ENCODE measurements around the gene RPRD1B.
"Not testable (repeated sequence)": the region's sequence is repeated elsewhere in the genome, so short reads cannot be mapped to it uniquely, and the experiment has no call there.

RPRD1B gene

DNA sequence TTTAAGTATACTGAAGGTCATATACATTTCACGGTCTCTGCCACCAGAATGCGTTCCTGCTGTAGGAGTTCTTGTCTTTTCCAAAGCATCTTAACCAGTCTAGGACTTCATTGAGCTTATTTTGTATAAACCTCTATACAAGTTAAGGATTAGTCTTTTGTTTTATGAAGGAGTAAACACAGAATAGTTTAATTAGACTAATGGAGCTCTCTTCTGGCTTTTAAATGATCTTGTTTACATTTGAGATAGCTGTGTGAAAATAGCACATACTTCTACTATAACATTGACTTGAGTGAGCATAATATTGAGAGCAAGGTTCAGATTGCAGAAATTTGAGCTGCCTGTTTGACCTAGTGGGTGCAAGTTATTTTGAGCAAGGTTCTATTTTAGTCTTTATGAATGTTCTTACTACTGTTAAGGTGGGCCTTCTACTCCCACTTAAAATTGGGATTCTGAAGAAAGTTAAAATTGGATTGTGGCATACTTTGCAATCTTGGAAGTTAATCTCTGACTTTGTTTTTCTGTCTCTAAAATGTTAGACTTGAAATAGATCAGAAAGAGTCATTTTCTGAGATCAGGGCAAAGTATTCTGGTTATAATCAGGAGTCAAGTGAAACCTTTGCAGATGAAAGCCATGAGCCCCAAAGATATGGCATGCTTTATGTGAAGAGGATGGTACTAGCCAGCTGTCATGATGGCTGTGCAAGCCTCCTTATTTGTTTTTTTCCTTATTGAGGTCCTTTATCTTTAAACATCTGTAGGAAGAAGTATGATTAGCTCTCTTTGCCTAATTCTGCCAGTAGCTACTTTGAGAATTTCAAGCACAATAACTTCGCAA, 41.8 kb downstream of the RPRD1B start:
- no peak for DNase-seq

DNA sequence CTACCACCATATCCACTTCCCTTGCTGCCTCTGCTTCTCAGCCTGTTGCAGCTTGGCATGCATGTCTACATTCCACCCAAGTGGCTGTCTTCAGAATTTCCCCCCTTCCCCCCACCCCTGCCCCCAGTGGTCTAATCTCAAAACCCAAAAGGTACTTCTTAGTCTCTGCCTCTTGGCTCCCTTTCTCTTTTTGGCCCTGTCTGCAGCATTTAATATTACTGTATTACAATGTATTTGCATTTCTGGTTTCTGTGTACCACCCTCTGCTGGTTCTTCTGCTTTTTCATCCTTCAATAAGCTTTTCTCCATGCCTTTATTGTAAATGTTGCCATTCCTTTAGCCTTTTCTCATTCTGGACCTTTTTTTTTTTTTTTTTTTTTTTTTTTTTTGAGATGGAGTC, 43.0 kb downstream of the RPRD1B start:
- DNase-seq: no peak

DNA sequence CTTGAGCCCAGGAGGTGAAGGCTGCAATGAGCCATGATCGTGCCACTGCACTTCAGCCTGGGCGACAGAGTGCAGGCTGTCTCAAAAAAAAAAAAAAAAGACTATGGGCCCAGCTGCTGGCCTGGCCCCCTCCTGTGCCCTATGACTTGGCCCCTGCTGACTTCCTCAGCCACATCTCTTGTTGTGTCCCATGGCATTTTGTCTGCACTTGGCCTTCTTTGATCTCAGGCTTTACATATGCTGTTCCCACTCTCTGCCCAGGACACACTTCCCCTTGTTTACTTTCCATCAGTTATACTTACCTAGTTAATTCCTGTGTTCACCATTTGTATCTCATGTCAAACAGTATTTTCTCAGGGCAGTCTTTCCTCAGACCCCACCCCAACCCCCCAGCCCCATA, 44.5 kb downstream of the RPRD1B start:
- DNase-seq: no peak

GRCh38 chr20:38079353-38079752, 45.8 kb downstream of the RPRD1B start:
- DNase-seq: no peak

DNA sequence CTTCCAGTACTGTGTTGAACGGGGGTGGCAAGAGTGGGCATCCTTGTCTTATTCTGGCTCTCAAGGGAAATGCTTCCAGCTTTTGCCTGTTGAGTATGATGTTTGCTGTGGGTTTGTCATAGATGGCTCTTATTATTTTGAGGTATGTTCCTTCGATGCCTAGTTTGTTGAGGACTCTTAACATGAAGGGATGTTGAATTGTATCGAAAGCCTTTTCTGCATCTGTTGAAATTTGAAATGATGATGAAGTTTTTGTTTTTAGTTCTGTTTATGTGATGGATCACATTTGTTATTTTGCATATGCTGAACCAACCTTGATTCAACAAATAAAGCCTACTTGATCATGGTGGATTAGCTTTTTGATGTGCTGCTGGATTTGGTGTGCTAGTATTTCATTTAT, 48.0 kb downstream of the RPRD1B start:
- no peak for DNase-seq

DNA sequence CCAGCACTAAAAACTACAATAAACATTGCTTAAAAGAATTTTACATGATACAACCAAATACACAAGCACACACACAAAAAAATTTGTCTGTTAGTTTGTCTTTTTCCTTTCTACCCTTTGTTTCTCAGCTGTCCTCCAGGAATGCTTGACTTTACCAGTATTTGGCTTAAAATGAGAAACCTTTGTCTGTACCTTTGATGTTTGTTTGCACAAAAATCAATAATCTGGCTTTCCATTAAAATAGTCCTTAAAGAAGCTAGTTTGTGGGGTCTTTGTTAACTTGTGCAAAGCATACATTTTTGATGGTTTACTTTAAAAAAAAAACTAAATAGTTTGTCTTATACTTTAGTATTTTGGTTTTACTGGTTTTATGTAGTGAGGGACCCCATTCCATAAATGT, 49.3 kb downstream of the RPRD1B start:
- no peak for DNase-seq

- DNase-seq: no peak
These were observed 49.9 kb downstream of the RPRD1B start for GRCh38 chr20:38083338-38084048.

GRCh38 chr20:38084425-38084951, 50.9 kb downstream of the RPRD1B start:
- no peak for DNase-seq

DNA sequence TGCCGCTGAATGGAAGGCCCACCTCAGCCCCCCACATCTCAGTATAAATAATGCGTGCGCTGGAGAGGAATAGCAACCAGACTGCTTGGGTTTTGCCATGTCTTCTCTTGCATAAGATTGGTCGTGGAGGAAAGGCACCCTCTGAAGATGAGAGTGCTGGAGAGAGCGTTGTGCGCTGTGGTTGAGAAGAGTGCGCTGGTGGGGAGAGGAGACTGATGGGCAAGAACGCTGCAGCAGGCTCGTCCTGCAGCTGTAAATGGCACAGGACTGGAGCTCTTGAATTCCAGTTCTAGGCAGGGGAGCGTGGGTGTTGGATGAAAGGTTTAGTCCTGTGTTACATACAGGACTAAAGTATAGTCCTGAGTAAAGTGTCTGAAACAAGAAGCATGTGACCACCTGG, 51.5 kb downstream of the RPRD1B start:
- DNase-seq: no peak

GRCh38 chr20:38089500-38089899, 56.0 kb downstream of the RPRD1B start:
- no peak for DNase-seq

DNA sequence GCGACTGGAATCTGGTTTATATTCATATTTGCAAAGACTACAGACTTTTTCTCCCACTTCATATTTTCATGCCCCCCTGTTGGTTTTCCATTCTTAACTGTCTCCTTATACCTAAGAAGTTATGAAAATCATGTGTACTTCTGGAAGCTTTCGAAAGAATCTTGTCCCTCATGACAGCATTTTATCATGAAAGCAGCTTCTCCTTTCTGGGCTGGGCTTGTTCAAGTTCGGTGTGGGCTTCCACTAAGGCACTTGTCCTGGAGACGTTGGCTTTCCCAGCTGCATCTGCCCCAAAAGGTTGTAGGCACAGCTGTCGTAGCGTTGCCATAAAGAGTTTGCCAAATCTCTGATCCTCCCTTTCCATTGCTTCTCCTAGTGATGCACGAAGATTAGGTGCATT, 56.5 kb downstream of the RPRD1B start:
- no peak for DNase-seq

GRCh38 chr20:38091441-38092216, 58.1 kb downstream of the RPRD1B start:
- DNase-seq: no peak

- DNase-seq: no peak
These were observed 58.8 kb downstream of the RPRD1B start for GRCh38 chr20:38092260-38092857.

GRCh38 chr20:38092915-38093314, 59.4 kb downstream of the RPRD1B start:
- DNase-seq: no peak

DNA sequence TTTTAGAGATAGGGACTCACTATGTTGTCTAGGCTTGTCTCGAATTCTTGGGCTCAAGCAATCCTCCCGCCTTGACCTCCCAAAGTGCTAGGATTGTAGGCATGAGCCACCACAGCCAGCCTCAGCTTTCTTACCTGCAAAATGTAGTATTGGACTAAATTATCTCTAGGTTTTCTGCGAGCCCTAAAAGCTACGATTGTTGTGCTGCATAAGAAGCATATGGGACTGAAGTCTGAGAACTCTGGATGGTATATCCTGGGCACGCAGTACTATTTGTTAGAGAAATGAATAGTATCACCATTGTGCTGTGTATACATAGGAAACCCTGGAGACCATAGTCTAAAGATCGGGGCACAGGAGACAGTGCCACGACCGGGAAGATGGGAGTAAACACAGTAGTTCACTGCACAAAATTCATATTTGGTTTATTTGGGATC, 60.1 kb downstream of the RPRD1B start:
- no peak for DNase-seq

GRCh38 chr20:38094373-38094891, 60.9 kb downstream of the RPRD1B start:
- DNase-seq: no peak

DNA sequence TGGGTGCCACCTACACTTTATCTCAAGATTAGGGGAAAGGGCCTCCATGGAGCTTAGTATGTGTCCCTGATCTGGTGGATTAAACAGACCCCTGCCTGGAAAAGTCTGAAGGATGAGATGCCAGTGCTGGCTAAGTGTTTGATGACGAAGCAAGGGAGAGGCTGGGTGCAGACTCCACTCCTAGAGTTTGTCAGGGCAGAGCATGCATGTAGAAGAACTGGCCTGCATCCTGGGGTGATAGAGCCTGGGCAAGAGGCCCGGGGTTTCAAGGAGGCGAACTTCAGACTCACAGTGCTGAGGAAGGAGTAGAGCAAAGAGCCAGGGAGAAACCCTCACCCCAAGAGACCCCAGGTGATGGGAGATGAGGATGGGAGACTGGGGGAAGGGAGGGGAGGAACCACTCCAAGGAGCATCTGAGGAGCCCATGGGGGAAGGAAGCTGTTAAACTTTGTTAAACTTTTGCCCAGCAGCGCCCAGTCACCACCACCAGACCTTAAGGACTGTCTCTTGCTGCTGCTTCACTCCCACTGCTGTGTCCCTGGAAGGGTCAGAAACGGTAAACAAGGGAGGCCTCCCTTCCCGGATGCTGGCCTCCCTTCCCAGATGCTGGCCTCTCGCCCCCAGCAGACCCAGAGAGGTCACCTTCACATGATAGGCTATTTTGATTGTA, 61.6 kb downstream of the RPRD1B start:
- no peak for DNase-seq

DNA sequence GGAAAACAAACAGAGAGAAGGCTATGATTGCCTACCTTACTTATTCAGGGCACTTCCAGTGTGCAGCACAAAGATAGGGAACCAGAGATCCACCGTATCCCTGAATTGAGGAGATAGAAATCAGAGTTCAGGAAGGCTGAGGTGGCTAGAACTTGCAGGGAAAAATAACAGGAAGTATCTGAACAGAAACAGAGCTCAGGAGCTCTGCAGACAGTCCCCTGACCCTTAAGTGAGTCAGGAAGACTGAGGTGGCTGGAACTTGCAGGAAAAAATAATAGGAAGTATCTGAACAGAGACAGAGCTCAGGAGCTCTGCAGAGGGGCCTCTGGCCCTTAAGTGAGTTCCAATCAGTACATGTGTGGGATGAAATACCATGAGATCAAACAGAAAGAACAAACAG, 65.4 kb downstream of the RPRD1B start:
- DNase-seq: no peak

GRCh38 chr20:38102206-38102605, 68.7 kb downstream of the RPRD1B start:
- DNase-seq: not testable (repeated sequence)

- no peak for DNase-seq
These were observed 70.7 kb downstream of the RPRD1B start for GRCh38 chr20:38104285-38104684.

DNA sequence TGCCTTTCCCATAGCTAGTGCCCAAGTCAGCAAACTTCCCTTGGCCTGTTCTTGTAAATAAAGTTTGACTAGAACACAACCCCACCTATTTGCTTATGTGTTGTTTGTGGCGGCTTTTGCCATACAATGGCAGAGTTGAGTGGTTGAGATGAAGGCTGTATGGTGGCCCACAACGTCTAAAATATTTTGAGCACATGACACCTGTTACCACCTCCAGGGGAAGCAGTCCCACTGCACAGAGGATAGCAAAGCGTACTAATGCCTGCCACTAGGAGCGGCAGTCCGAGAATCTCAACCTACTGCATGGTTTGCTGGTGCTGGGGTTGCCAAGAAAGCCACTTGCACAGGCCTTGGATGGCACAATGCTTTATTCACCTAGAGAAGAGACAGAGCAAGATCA, 72.9 kb downstream of the RPRD1B start:
- no peak for DNase-seq

DNA sequence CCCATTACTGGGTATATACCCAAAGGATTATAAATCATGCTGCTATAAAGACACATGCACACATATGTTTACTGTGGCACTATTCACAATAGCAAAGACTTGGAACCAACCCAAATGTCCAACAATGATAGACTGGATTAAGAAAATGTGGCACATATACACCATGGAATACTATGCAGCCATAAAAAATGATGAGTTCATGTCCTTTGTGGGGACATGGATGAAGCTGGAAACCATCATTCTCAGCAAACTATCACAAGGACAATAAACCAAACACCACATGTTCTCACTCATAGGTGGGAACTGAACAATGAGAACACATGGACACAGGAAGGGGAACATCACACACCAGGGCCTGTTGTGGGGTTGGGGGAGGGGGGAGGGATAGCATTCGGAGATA, 73.8 kb downstream of the RPRD1B start:
- DNase-seq: not testable (repeated sequence)
